Measurements from ENCODE around the gene SUPT3H. TPM values are rescaled to one million over a fixed set of nuclear protein-coding genes. Genes with fewer than 3 reads are reported as not detected.

SUPT3H gene
- total RNA-seq (2016; rRNA removed; fragmentation: Illumina TruSeq; extraction: Trizol) (11.9 and 13.1 TPM in 2 replicates), polyA plus RNA-seq (2011; rRNA removed) (32.4 and 36.1 TPM in 2 replicates), polyA minus RNA-seq (2011; rRNA and poly(A)+ RNA removed; ENCODE audit: low replicate concordance) (7.3 and 48.1 TPM in 2 replicates), Bru-seq, nascent RNA (percentile 74 among the genes with signal in this experiment), BruChase-seq, experiment 1, labeled RNA remaining after a 6-hour chase (percentile 64 among the genes with signal in this experiment), BruChase-seq, experiment 2, labeled RNA remaining after a 2-hour chase (percentile 79 among the genes with signal in this experiment)
- 13.7 and 14.0 TPM in 2 replicates for total RNA-seq (2016; cell fraction: cytosol; rRNA removed; fragmentation: Illumina TruSeq; extraction: Trizol; ENCODE audit: low read depth)
- total RNA-seq (2016; cell fraction: insoluble cytoplasmic fraction; rRNA removed; fragmentation: Illumina TruSeq; extraction: Trizol) = 9.7 and 13.4 TPM in 2 replicates
- 9.5 and 10.6 TPM in 2 replicates for total RNA-seq (2016; cell fraction: membrane; rRNA removed; fragmentation: Illumina TruSeq; extraction: Trizol)
- 16.3 and 16.6 TPM in 2 replicates for total RNA-seq (2016; cell fraction: nucleus; rRNA removed; fragmentation: Illumina TruSeq; extraction: Trizol)
- polyA plus RNA-seq (2011; cell fraction: cytosol; rRNA removed) = 23.8 and 35.4 TPM in 2 replicates
- polyA plus RNA-seq (2011; cell fraction: nucleus; rRNA removed) = 19.8 and 25.2 TPM in 2 replicates
- 33.3 and 35.5 TPM in 2 replicates for polyA plus RNA-seq (2012)
- 8.6 and 9.9 TPM in 2 replicates for polyA plus RNA-seq (2016; cell fraction: cytosol; fragmentation: Illumina TruSeq; extraction: Trizol; ENCODE audit: low read depth)
- polyA plus RNA-seq (2016; cell fraction: insoluble cytoplasmic fraction; fragmentation: Illumina TruSeq; extraction: Trizol; ENCODE audit: low read depth) = 18.9 and 20.9 TPM in 2 replicates
- 10.4 and 10.7 TPM in 2 replicates for polyA plus RNA-seq (2016; cell fraction: membrane; fragmentation: Illumina TruSeq; extraction: Trizol; ENCODE audit: low read depth)
- 12.4 and 14.2 TPM in 2 replicates for polyA plus RNA-seq (2016; cell fraction: nucleus; fragmentation: Illumina TruSeq; extraction: Trizol; ENCODE audit: insufficient read depth, low read depth)
- 13.7 and 15.4 TPM in 2 replicates for polyA minus RNA-seq (2011; cell fraction: cytosol; rRNA and poly(A)+ RNA removed)
- polyA minus RNA-seq (2011; cell fraction: nucleus; rRNA and poly(A)+ RNA removed) = 55.6 and 61.8 TPM in 2 replicates
- long read RNA-seq, experiment 1, partial matches to known transcripts = 1 of 1 reads
- long read RNA-seq, experiment 1, other reads (novel, unspliced or antisense) = 0 of 1 reads
- long read RNA-seq, experiment 2, partial matches to known transcripts = 2 of 7 reads
- long read RNA-seq, experiment 2, other reads (novel, unspliced or antisense) = 4 of 7 reads

- in situ Hi-C loops (cut with HindIII; ENCODE audit: extremely low pct_ligation_motif_present, low pct_unique_long_range_greater_than_20kb) = no loop called here
- 2% methylated on average over 35 of the region's 75 CpGs for WGBS (ENCODE audit: low lambda C conversion rate)
- TF ChIP-seq SRY (CRISPR knock-in tag; IDR thresholded peaks at IDR 0.05) = peak; percentile 14; the same call in 1 of the 2 replicates
- no peak for TF ChIP-seq FOXP1 (IDR thresholded peaks at IDR 0.05)
- no peak for TF ChIP-seq FOXP1 (CRISPR knock-in tag; IDR thresholded peaks at IDR 0.05)
- peak; percentile 92; the same call in 1 of the 2 replicates for TF ChIP-seq HOXA9 (CRISPR knock-in tag; IDR thresholded peaks at IDR 0.05; ENCODE audit: borderline replicate concordance)
- TF ChIP-seq DRAP1 (CRISPR knock-in tag; IDR thresholded peaks at IDR 0.05) = peak; percentile 89
- TF ChIP-seq RORA (CRISPR knock-in tag; IDR thresholded peaks at IDR 0.05) = 0 out of 2 replicates have a peak, but pooled peaks have one; percentile 26
- TF ChIP-seq RARA (CRISPR knock-in tag; IDR thresholded peaks at IDR 0.05) = peak; percentile 37
- peak; percentile 83 for TF ChIP-seq IRF2 (CRISPR knock-in tag; IDR thresholded peaks at IDR 0.05)
- no peak for TF ChIP-seq ATM (IDR thresholded peaks at IDR 0.05; ENCODE audit: borderline replicate concordance)
- peak; percentile 92 for TF ChIP-seq POGZ (CRISPR knock-in tag; IDR thresholded peaks at IDR 0.05)
- TF ChIP-seq ZNF740 (CRISPR knock-in tag; IDR thresholded peaks at IDR 0.05) = peak; percentile 98
- TF ChIP-seq ZNF335 (CRISPR knock-in tag; IDR thresholded peaks at IDR 0.05) = no peak
- TF ChIP-seq ZNF7 (CRISPR knock-in tag; IDR thresholded peaks at IDR 0.05) = no peak
- TF ChIP-seq SOX6 (IDR thresholded peaks at IDR 0.05) = no peak
- TF ChIP-seq SOX6 (CRISPR knock-in tag; IDR thresholded peaks at IDR 0.05) = peak; percentile 63
- TF ChIP-seq PAXIP1 (CRISPR knock-in tag; conservative IDR thresholded peaks at IDR 0.05) = peak; percentile 61
Observed at GRCh38 chr6:45377554-45378333, at the start of gene SUPT3H. TSS of gene SUPT3H (minus strand) at chr6:45377934.

More at GRCh38 chr6:45377554-45378333, at the start of gene SUPT3H:
- FAIRE-seq (peak; percentile 47), ATAC-seq (peak; percentile 94), DNase-seq (ENCODE audit: low spot score) (peak; percentile 95)
- Histone ChIP-seq H3K9me3 (ENCODE audit: low read length) (no peaks in the 10 kb centered on the region), H3K4me1 (ENCODE audit: insufficient read depth, low read length) (peaks cover 32% of the 10 kb centered on the region), H3K27me3 (ENCODE audit: control insufficient read depth in 1 of 2, insufficient read depth in 2 of 2, low read length in 2 of 2) (no peaks in the 10 kb centered on the region; a peak in 1 of 5 replicates), H2AFZ (ENCODE audit: low read length) (peak within 1 kb of the TSS; percentile 98), H3K79me2 (ENCODE audit: insufficient read depth, low read length) (peaks cover 31% of the 10 kb centered on the region), H3K36me3 (replicated peaks in 1 of 2; ENCODE audit: control insufficient read depth in 1 of 2, insufficient read depth in 2 of 2, low read length in 2 of 2) (no peaks in the 10 kb centered on the region), H4K20me1 (ENCODE audit: insufficient read depth, low read length) (no peaks in the 10 kb centered on the region), H3K4me2 (ENCODE audit: low read depth, low read length) (peak within 1 kb of the TSS; percentile 94), H3K9ac (ENCODE audit: insufficient read depth, low read depth, low read length) (peak within 1 kb of the TSS; percentile 85), H3K4me3 (replicated peaks in 1 of 3; ENCODE audit: insufficient read depth in 1 of 3, low read depth in 2 of 3, low read length in 3 of 3) (peak within 1 kb of the TSS; percentile 79 to 81 (median 80)), H3K27ac (ENCODE audit: extremely low read length, insufficient read depth, low read length) (peak within 1 kb of the TSS; percentile 96)
- intact Hi-C loops (cut with micrococcal nuclease; ENCODE audit: unreplicated experiment) = loop anchor here (5.0 to 10.0 kb wide), 3 partner anchors 180 to 720 kb away; no protein-coding TSS in a partner anchor
- BruUV-seq (replicated peaks) = no TSS peak
- ChIA-PET CTCF (ENCODE audit: low intra/inter-chr PET ratio, low total read pairs) (no interaction called here), POLR2A (interaction anchor here (0.7 to 2.2 kb wide), 32 partner anchors 8 to 990 kb away, joined by 3 to 12 read pairs (median 4); partner anchors contain the start of gene CDC5L)

Data from HepG2 (cell line).